ENCODE measurements around the gene CAMK2N2. TPM values are rescaled to one million over a fixed set of nuclear protein-coding genes. Genes with fewer than 3 reads are reported as not detected.

Gene CAMK2N2
- total and polyA plus RNA-seq, 9 of the 15 experiments (the other 6 are each of a cell fraction or from before 2014, with no cell fraction given) = 0.08 to 0.22 (median 0.11) TPM; not detected in 5

GRCh38 chr3:184248454-184249411 lies 12.6 kb downstream of the CAMK2N2 start, which contains the start of gene ALG3 (continued):
- TF ChIP-seq FOXP4 (CRISPR knock-in tag; IDR thresholded peaks at IDR 0.05; ENCODE audit: borderline replicate concordance) = no peak
- no peak for TF ChIP-seq TEAD4 (IDR thresholded peaks at IDR 0.05; ENCODE audit: low read length)
- no peak for TF ChIP-seq TEAD4 (CRISPR knock-in tag; IDR thresholded peaks at IDR 0.05; ENCODE audit: borderline replicate concordance)
- no peak for TF ChIP-seq IRF9 (tag; IDR thresholded peaks at IDR 0.05)
- TF ChIP-seq NRF1 (conservative IDR thresholded peaks at IDR 0.05 in 1 of 2, IDR thresholded peaks at IDR 0.05 in 1 of 2) = no peak
- TF ChIP-seq ZNF239 (CRISPR knock-in tag; IDR thresholded peaks at IDR 0.05) = no peak
- TF ChIP-seq AFF4 (CRISPR knock-in tag; IDR thresholded peaks at IDR 0.05) = no peak; the same call in 1 of the 2 replicates
- TF ChIP-seq BRF1 (IDR thresholded peaks at IDR 0.05; ENCODE audit: borderline replicate concordance, extremely low read depth, insufficient read length) = no peak
- no peak for TF ChIP-seq TRIM25 (IDR thresholded peaks at IDR 0.05; ENCODE audit: borderline replicate concordance)
- TF ChIP-seq ZNF253 (CRISPR knock-in tag; conservative IDR thresholded peaks at IDR 0.05) = no peak
- no peak for TF ChIP-seq E2F1 (CRISPR knock-in tag; IDR thresholded peaks at IDR 0.05)
- TF ChIP-seq CCNT2 (IDR thresholded peaks at IDR 0.05; ENCODE audit: borderline replicate concordance, extremely low read depth, insufficient read length, low read depth, low read length) = peak; percentile 74
- no peak for TF ChIP-seq MAFG (tag; conservative IDR thresholded peaks at IDR 0.05)
- peak; percentile 90 for TF ChIP-seq RBFOX2 (IDR thresholded peaks at IDR 0.05; ENCODE audit: low read depth, low read length)

All from K562 (cell line).